ENCODE measurements around the gene OTUD5.

The OTUD5 gene

DNA sequence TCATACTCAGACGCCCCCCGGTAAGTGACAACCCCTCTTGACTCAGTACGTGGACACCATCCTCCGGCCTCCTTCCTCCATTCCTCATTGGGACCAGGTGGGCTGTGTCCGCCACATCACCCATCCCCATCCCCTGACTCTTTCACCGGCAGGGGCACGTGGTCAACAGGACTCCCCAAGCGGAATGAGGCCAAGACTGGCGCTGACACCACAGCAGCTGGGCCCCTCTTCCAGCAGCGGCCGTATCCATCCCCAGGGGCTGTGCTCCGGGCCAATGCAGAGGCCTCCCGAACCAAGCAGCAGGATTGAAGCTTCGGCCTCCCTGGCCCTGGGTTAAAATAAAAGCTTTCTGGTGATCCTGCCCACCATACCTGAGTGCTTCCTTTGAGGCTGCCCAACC lies 54.6 kb downstream of the OTUD5 start:
- Histone ChIP-seq H3K27me3 (replicated peaks; ENCODE audit: control insufficient read depth, insufficient read depth, low read length, poor library complexity, severe bottlenecking) (no peaks in the 10 kb centered on the region), H3K9me3 (ENCODE audit: control insufficient read depth, low read length) (no peaks in the 10 kb centered on the region), H3K27ac (ENCODE audit: insufficient read depth, low read length, poor library complexity, severe bottlenecking) (no peak overlapping the region), H3K36me3 (ENCODE audit: control insufficient read depth, insufficient read depth, low read length) (peaks cover 26% of the 10 kb centered on the region), H3K4me3 (ENCODE audit: insufficient read depth, low read depth, low read length, poor library complexity, severe bottlenecking) (no peak overlapping the region), H3K4me1 (ENCODE audit: control insufficient read depth, insufficient read depth, low read length, poor library complexity, severe bottlenecking) (no peaks in the 10 kb centered on the region)
- no peak for DNase-seq

DNA sequence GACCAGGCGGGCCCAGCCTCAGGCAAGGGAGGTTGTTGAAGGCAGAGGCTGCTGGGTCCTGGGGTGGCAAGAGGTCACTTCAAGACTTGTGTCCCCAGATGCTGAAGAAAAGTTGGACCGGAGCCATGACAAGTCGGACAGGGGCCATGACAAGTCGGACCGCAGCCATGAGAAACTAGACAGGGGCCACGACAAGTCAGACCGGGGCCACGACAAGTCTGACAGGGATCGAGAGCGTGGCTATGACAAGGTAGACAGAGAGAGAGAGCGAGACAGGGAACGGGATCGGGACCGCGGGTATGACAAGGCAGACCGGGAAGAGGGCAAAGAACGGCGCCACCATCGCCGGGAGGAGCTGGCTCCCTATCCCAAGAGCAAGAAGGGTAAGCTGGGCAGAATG lies 55.3 kb downstream of the OTUD5 start:
- Histone ChIP-seq H3K27me3 (replicated peaks; ENCODE audit: control insufficient read depth, insufficient read depth, low read length, poor library complexity, severe bottlenecking) (no peaks in the 10 kb centered on the region), H3K27ac (ENCODE audit: insufficient read depth, low read length, poor library complexity, severe bottlenecking) (no peak overlapping the region), H3K4me1 (ENCODE audit: control insufficient read depth, insufficient read depth, low read length, poor library complexity, severe bottlenecking) (no peaks in the 10 kb centered on the region), H3K9me3 (ENCODE audit: control insufficient read depth, low read length) (no peaks in the 10 kb centered on the region), H3K4me3 (ENCODE audit: insufficient read depth, low read depth, low read length, poor library complexity, severe bottlenecking) (no peak overlapping the region), H3K36me3 (ENCODE audit: control insufficient read depth, insufficient read depth, low read length) (peaks cover 26% of the 10 kb centered on the region)
- no peak for DNase-seq

DNA sequence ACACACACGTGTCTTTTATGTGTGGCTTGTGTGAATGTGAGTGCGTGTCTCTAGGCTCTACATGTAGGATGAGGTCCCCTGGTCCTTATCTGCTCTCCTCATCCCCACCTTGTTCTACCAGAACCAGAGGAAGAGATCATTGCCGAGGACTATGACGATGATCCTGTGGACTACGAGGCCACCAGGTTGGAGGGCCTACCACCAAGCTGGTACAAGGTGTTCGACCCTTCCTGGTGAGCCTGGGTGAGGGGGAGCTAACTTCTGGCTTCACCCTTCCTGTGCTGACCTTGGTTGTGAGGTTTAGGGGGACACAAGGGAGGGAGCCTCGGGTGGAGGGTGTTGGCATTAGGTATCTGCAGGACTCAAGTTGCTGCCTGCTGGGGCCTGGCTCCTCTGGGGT lies 56.3 kb downstream of the OTUD5 start:
- H3K4me3 ChIP-seq (ENCODE audit: insufficient read depth, low read depth, low read length, poor library complexity, severe bottlenecking): no peak overlapping the region
- peaks cover 5% of the 10 kb centered on the region for H3K4me1 ChIP-seq (ENCODE audit: control insufficient read depth, insufficient read depth, low read length, poor library complexity, severe bottlenecking)
- peaks cover 26% of the 10 kb centered on the region for H3K36me3 ChIP-seq (ENCODE audit: control insufficient read depth, insufficient read depth, low read length)
- no peaks in the 10 kb centered on the region for H3K27me3 ChIP-seq (replicated peaks; ENCODE audit: control insufficient read depth, insufficient read depth, low read length, poor library complexity, severe bottlenecking)
- H3K9me3 ChIP-seq (ENCODE audit: control insufficient read depth, low read length): no peaks in the 10 kb centered on the region
- H3K27ac ChIP-seq (ENCODE audit: insufficient read depth, low read length, poor library complexity, severe bottlenecking): no peak overlapping the region
- no peak for DNase-seq

DNA sequence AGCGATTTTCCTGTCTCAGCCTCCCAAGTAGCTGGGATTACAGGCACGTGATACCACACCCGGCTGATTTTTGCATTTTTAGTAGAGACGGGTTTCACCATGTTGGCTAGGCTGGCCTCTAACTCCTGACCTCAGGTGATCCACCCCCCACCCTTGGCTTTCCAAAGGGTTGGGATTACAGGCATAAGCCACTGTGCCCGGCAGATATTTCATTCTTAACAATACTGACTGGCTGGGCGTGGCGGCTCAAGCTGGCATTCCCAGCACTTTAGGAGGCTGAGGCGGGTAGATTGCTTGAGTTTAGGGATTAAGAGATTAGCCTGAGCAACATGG lies 58.4 kb downstream of the OTUD5 start:
- DNase-seq: no peak
- H3K27ac ChIP-seq (ENCODE audit: insufficient read depth, low read length, poor library complexity, severe bottlenecking): no peak overlapping the region
- peaks cover 5% of the 10 kb centered on the region for H3K4me1 ChIP-seq (ENCODE audit: control insufficient read depth, insufficient read depth, low read length, poor library complexity, severe bottlenecking)
- no peak overlapping the region for H3K4me3 ChIP-seq (ENCODE audit: insufficient read depth, low read depth, low read length, poor library complexity, severe bottlenecking)
- no peaks in the 10 kb centered on the region for H3K9me3 ChIP-seq (ENCODE audit: control insufficient read depth, low read length)
- H3K36me3 ChIP-seq (ENCODE audit: control insufficient read depth, insufficient read depth, low read length): peaks cover 21% of the 10 kb centered on the region
- H3K27me3 ChIP-seq (replicated peaks; ENCODE audit: control insufficient read depth, insufficient read depth, low read length, poor library complexity, severe bottlenecking): no peaks in the 10 kb centered on the region

DNA sequence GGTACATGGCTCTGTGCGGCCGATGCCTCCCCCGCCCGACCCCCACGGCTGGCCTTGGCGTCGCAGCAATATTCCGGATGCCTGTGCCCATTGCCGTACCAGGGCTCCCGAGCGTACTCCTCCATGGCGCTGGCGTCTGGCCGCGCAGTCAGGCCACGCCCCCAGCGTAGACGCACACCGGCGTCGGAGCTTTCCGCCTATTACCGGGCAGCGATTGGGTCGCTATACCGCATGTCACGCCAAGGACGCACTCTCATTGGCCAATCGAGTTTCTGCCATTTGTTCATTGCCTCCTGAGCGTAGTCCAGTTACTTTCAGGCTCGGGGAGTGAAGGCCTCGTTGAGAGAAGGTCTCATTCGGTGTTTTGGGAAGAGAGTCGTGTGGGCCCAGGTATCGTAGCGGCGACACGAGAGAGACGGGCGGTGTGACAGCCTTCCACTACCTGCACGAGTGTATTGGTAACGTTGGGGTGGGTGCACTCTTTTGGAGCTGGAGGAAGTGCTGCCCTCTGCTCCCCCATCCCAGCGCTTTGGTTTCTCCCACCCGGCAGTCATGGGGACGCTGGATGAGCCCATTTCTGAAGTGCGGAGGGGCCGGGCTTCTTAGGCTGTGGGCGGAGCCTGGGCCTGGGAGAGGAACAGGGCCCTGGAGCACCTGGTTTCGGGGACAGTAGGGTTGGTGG lies 59.6 kb downstream of the OTUD5 start, which contains the start of the genes PQBP1 and TIMM17B:
Gene PQBP1, plus strand, starts transcription at position 306 of the 682 bp plus-strand sequence. CDS start 580 bp downstream, outside the sequence.
Gene TIMM17B, minus strand, starts transcription at position 144 of the 682 bp plus-strand sequence. Its CDS starts 19 bp downstream, at position 125.
- H3K4me1 ChIP-seq (ENCODE audit: control insufficient read depth, insufficient read depth, low read length, poor library complexity, severe bottlenecking): peaks cover 5% of the 10 kb centered on the region
- H3K36me3 ChIP-seq (ENCODE audit: control insufficient read depth, insufficient read depth, low read length): peaks cover 14% of the 10 kb centered on the region
- DNase-seq: peak; percentile 78 to 84 (median 83)
- H3K27me3 ChIP-seq (replicated peaks; ENCODE audit: control insufficient read depth, insufficient read depth, low read length, poor library complexity, severe bottlenecking): no peaks in the 10 kb centered on the region
- H3K27ac ChIP-seq (ENCODE audit: insufficient read depth, low read length, poor library complexity, severe bottlenecking): peak within 1 kb of the TSS; percentile 94
- H3K9me3 ChIP-seq (ENCODE audit: control insufficient read depth, low read length): no peaks in the 10 kb centered on the region
- H3K4me3 ChIP-seq (ENCODE audit: insufficient read depth, low read depth, low read length, poor library complexity, severe bottlenecking): peak within 1 kb of the TSS; percentile 70

DNA sequence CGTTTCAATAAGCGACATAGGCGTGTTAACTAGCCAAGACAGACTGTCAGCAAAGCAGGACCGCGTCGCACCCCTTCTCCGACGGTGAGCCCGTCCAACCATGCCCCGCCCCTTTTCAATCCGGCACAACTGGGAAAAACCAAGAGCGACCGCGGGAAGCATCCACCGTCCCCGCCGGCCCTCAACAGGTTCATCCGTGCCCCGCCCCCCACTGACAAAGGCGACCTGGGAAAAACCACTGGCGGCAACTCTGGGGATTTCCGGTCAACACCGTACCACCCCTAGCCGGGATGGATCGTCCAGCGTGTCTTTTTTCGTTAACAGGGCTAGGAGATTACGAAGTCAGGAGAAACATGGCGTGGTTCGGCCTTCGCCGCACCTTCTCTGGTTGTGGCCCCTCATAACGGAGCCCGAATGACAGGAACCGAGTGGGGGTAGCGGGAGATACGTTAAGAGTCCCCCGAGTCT lies 60.2 kb downstream of the OTUD5 start:
- Histone ChIP-seq H3K36me3 (ENCODE audit: control insufficient read depth, insufficient read depth, low read length) (peaks cover 8% of the 10 kb centered on the region), H3K9me3 (ENCODE audit: control insufficient read depth, low read length) (no peaks in the 10 kb centered on the region), H3K27me3 (replicated peaks; ENCODE audit: control insufficient read depth, insufficient read depth, low read length, poor library complexity, severe bottlenecking) (no peaks in the 10 kb centered on the region), H3K4me3 (ENCODE audit: insufficient read depth, low read depth, low read length, poor library complexity, severe bottlenecking) (peak overlapping the region; percentile 70), H3K4me1 (ENCODE audit: control insufficient read depth, insufficient read depth, low read length, poor library complexity, severe bottlenecking) (peaks cover 5% of the 10 kb centered on the region), H3K27ac (ENCODE audit: insufficient read depth, low read length, poor library complexity, severe bottlenecking) (peak overlapping the region; percentile 94)
- DNase-seq: peak; percentile 52 to 63 (median 53)

DNA sequence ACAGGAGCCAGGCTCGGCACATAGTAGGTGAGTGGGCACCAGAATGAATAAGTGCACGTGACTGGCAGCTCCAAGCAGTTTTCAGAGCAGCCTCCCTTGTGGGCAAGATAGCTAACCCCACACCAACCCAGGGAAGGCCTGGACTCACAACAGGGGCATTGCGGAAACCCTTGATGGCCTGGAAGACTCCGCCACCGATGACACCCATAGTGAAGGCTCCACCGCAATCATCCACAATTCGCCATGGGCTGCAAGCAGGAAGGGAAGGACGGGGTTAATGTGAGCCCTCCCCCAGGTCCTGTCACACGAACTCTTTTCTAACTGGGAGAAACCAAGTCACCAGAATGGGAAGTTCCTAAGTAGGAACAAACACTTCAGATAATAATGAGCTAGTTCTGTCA lies 60.8 kb downstream of the OTUD5 start:
- Histone ChIP-seq H3K27me3 (replicated peaks; ENCODE audit: control insufficient read depth, insufficient read depth, low read length, poor library complexity, severe bottlenecking) (no peaks in the 10 kb centered on the region), H3K4me3 (ENCODE audit: insufficient read depth, low read depth, low read length, poor library complexity, severe bottlenecking) (peak overlapping the region; percentile 70), H3K27ac (ENCODE audit: insufficient read depth, low read length, poor library complexity, severe bottlenecking) (peak overlapping the region; percentile 94), H3K36me3 (ENCODE audit: control insufficient read depth, insufficient read depth, low read length) (peaks cover 4% of the 10 kb centered on the region), H3K4me1 (ENCODE audit: control insufficient read depth, insufficient read depth, low read length, poor library complexity, severe bottlenecking) (peaks cover 8% of the 10 kb centered on the region), H3K9me3 (ENCODE audit: control insufficient read depth, low read length) (no peaks in the 10 kb centered on the region)
- no peak for DNase-seq

DNA sequence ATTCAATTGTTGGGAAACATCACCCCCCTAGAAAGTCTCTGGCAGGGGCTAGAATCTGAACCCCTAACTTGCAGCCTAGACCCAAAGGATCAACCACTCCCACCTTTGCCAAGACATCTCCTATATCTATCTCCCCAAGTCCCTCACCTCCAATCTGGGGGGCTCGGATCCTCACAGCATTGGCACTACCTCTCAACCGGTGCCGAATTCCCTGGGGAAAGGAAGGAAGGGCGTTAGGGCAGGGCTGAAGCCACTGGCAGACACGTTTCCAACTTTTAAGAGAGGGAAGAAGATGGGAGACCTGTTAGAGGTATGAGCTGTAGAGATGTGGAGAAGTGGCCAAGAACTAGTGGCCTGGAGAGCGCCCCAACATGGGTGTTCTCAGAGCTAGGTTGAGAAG lies 62.5 kb downstream of the OTUD5 start:
- H3K27ac ChIP-seq (ENCODE audit: insufficient read depth, low read length, poor library complexity, severe bottlenecking): no peak overlapping the region

DNA sequence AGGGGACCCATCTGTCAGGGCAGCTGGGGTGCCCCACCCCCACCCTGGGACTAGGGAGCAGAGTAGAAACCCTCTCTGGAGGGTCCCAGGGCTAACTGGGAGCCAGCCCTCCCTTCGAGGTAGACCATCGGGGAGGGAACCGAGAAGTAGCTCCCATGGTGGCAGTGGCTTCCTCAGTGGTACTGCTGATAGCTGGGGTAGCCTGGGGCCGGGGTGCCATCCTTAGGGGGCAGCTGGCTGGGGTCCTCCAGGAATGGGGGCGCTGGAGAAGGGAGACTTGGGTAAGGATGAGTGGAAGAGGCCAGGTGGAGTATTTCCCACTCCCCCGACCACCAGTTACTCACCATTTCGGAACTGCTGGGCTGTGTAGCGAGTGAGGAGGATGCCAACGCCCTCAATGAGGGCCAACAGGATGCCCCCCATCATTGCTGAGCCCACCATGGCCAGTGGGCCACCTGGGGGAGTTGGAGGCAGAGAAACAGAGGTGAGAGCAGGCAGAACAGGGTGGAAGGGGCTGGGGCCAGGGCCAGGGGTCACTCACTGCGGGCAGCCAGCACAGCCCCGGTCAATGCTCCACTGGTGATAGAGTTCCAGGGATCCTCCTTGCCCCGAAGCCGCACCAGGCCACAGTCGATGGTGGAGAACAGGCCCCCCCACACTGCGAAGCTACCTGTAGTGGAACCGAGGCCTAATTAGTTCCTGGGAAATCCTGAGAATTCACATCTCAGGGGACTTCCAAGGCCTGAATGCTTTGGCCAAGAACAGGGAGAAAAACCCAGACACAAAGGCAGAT lies 63.7 kb downstream of the OTUD5 start:
- H3K27me3 ChIP-seq (replicated peaks; ENCODE audit: control insufficient read depth, insufficient read depth, low read length, poor library complexity, severe bottlenecking): no peaks in the 10 kb centered on the region
- peaks cover 8% of the 10 kb centered on the region for H3K4me1 ChIP-seq (ENCODE audit: control insufficient read depth, insufficient read depth, low read length, poor library complexity, severe bottlenecking)
- H3K36me3 ChIP-seq (ENCODE audit: control insufficient read depth, insufficient read depth, low read length): no peaks in the 10 kb centered on the region
- DNase-seq: no peak
- no peaks in the 10 kb centered on the region for H3K9me3 ChIP-seq (ENCODE audit: control insufficient read depth, low read length)
- no peak overlapping the region for H3K4me3 ChIP-seq (ENCODE audit: insufficient read depth, low read depth, low read length, poor library complexity, severe bottlenecking)
- no peak overlapping the region for H3K27ac ChIP-seq (ENCODE audit: insufficient read depth, low read length, poor library complexity, severe bottlenecking)

More for the DNA sequence above, 62.5 kb downstream of the OTUD5 start:
- Histone ChIP-seq H3K9me3 (ENCODE audit: control insufficient read depth, low read length) (no peaks in the 10 kb centered on the region), H3K27me3 (replicated peaks; ENCODE audit: control insufficient read depth, insufficient read depth, low read length, poor library complexity, severe bottlenecking) (no peaks in the 10 kb centered on the region), H3K4me3 (ENCODE audit: insufficient read depth, low read depth, low read length, poor library complexity, severe bottlenecking) (no peak overlapping the region), H3K36me3 (ENCODE audit: control insufficient read depth, insufficient read depth, low read length) (peaks cover 4% of the 10 kb centered on the region), H3K4me1 (ENCODE audit: control insufficient read depth, insufficient read depth, low read length, poor library complexity, severe bottlenecking) (peaks cover 8% of the 10 kb centered on the region)
- DNase-seq: no peak

DNA sequence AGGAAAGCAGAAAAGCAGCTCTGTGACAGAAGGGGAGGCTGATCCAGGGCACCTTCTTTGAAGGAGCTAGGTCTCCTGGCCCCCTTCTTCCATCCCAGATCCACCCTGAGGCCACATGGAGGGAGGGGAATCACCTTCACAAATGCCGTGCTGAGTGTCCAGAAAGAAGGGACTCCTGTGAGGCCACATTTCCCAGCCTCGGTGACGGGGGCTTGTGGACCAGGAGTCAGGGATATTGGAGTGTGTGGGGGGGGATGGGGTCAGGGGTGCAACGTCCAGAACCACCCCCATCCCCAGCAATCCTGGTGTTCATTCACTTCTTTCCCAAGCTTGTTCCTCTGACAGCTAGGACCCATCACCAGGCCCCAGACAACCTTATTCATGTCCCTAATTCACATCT lies 64.5 kb downstream of the OTUD5 start:
- no peaks in the 10 kb centered on the region for H3K36me3 ChIP-seq (ENCODE audit: control insufficient read depth, insufficient read depth, low read length)
- H3K4me3 ChIP-seq (ENCODE audit: insufficient read depth, low read depth, low read length, poor library complexity, severe bottlenecking): no peak overlapping the region
- no peak overlapping the region for H3K27ac ChIP-seq (ENCODE audit: insufficient read depth, low read length, poor library complexity, severe bottlenecking)
- H3K9me3 ChIP-seq (ENCODE audit: control insufficient read depth, low read length): no peaks in the 10 kb centered on the region
- no peaks in the 10 kb centered on the region for H3K27me3 ChIP-seq (replicated peaks; ENCODE audit: control insufficient read depth, insufficient read depth, low read length, poor library complexity, severe bottlenecking)
- no peak for DNase-seq
- H3K4me1 ChIP-seq (ENCODE audit: control insufficient read depth, insufficient read depth, low read length, poor library complexity, severe bottlenecking): peaks cover 8% of the 10 kb centered on the region

Data from effector memory CD4-positive, alpha-beta T cell (primary cell).